ENCODE measurements around the gene NPTX2. TPM values are rescaled to one million over a fixed set of nuclear protein-coding genes. Genes with fewer than 3 reads are reported as not detected.
"Not testable (repeated sequence)": the region's sequence is repeated elsewhere in the genome, so short reads cannot be mapped to it uniquely, and the experiment has no call there.

The NPTX2 gene
- total and polyA plus RNA-seq, 9 donors: 0.38 to 75.7 (median 5.6) TPM

DNA sequence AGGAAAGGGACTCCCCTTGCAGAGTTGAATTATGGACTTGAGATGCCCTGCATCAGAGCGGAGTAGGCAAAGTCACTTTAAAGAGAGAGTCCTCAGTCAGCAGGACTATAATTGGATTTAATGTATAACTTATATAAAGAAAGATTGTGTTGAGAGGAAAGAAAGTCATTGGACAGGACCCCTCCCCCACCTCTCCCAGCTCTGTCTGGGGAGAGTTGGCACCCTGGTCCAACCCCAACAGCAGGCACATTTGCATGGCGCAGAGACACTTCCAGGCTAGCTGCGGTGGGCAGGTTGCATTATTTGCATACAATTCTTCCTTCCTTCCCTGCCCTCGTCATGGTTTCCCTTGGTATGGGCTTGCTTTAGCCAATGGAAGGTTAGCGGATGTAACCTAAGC is 46.1 kb upstream of the NPTX2 start:
- TF ChIP-seq, protein P1, sequence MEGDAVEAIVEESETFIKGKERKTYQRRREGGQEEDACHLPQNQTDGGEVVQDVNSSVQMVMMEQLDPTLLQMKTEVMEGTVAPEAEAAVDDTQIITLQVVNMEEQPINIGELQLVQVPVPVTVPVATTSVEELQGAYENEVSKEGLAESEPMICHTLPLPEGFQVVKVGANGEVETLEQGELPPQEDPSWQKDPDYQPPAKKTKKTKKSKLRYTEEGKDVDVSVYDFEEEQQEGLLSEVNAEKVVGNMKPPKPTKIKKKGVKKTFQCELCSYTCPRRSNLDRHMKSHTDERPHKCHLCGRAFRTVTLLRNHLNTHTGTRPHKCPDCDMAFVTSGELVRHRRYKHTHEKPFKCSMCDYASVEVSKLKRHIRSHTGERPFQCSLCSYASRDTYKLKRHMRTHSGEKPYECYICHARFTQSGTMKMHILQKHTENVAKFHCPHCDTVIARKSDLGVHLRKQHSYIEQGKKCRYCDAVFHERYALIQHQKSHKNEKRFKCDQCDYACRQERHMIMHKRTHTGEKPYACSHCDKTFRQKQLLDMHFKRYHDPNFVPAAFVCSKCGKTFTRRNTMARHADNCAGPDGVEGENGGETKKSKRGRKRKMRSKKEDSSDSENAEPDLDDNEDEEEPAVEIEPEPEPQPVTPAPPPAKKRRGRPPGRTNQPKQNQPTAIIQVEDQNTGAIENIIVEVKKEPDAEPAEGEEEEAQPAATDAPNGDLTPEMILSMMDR (IDR thresholded peaks at IDR 0.05): no peak
- no peak for TF ChIP-seq POLR2A (IDR thresholded peaks at IDR 0.05)
- TF ChIP-seq EP300 (IDR thresholded peaks at IDR 0.05): no peak
- 69 to 85% (median 82%) methylated on average over 5 of the region's 5 CpGs for WGBS, 3 donors
- no peaks in the 10 kb centered on the region for H3K4me1 ChIP-seq (ENCODE audit: insufficient read depth)
- peaks cover 0 to 3% of the 10 kb centered on the region in 2 donors for H3K9me3 ChIP-seq
- H3K27ac ChIP-seq: no peak overlapping the region
- DNase-seq: no peak
- H3K27me3 ChIP-seq: no peaks in the 10 kb centered on the region
- H3K4me3 ChIP-seq: no peak overlapping the region
- no peaks in the 10 kb centered on the region for H3K36me3 ChIP-seq
- intact Hi-C loops (cut with DNase I): no loop called here

DNA sequence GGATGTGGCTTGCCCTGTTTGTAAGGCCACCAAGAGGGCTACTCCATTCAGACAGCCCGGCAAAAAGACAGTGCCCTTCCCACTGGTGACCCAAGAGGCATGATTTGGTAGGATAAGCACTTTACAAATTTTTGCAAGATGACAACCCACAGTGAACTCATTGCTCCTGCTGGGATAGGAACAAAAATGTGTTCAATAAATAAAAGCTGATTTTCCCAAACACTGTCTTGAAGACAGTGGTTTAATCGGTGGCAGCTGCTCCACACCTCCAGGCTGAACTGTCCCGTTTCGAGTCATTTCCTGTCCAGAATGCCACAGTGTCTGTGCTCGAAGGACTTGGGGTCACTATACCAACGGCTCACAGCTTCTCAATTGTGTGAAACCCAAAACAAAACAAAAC is 45.1 kb upstream of the NPTX2 start:
- H3K27me3 ChIP-seq: no peaks in the 10 kb centered on the region
- H3K9me3 ChIP-seq: peaks cover 0 to 3% of the 10 kb centered on the region in 2 donors
- no peaks in the 10 kb centered on the region for H3K36me3 ChIP-seq
- intact Hi-C loops (cut with DNase I): no loop called here
- TF ChIP-seq POLR2A (IDR thresholded peaks at IDR 0.05) (no peak), EP300 (IDR thresholded peaks at IDR 0.05) (no peak)
- TF ChIP-seq, protein P1 (IDR thresholded peaks at IDR 0.05): no peak
- no peak overlapping the region for H3K27ac ChIP-seq
- H3K4me1 ChIP-seq (ENCODE audit: insufficient read depth): no peaks in the 10 kb centered on the region
- DNase-seq: no peak
- no peak overlapping the region for H3K4me3 ChIP-seq
- WGBS, 3 donors: 71 to 80% (median 78%) methylated on average over 6 of the region's 6 CpGs

DNA sequence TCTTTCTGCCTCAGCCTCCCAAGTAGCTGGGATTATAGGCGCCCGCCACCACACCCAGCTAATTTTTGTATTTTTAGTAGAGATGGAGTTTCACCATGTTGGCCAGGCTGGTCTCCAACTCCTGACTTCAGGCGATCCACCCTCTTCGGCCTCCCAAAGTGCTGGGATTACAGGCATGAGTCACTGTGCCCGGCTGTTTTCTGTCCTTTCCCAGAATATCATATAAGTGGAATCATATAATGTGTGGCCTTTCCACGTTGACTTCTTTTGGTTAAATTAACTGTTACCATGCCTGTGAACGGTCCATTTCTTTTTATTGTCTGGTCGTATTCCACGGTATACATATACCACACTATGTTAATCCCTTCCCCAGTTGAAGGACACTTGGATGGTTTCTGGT is 44.4 kb upstream of the NPTX2 start:
- H3K36me3 ChIP-seq; intact Hi-C loops (cut with DNase I); DNase-seq; H3K27me3 ChIP-seq; H3K4me3 ChIP-seq; H3K27ac ChIP-seq; H3K9me3 ChIP-seq; H3K4me1 ChIP-seq (ENCODE audit: insufficient read depth): not testable (repeated sequence)
- 88 to 94% (median 91%) methylated on average over 9 of the region's 9 CpGs for WGBS, 3 donors

DNA sequence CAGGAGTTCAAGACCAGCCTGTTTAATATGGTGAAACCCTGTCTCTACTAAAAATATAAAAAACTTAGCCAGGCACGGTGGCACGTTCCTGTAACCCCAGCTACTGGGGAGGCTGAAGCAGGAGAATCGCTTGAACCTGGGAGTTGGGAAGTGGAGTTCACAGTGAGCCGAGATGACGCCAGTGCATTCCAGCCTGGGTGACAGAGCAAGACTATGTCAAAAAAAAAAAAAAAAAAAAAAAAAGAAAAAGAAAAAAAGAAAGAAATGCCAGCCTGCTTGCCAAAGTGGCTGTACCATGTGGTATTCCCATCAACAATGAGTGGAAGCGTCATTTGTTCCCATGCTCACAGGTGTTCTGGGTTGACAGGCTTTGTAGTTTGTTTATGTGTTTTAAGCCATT is 43.3 kb upstream of the NPTX2 start:
- TF ChIP-seq EP300 (IDR thresholded peaks at IDR 0.05) (no peak), POLR2A (IDR thresholded peaks at IDR 0.05) (no peak)
- TF ChIP-seq, protein P1 (IDR thresholded peaks at IDR 0.05): no peak
- intact Hi-C loops (cut with DNase I): no loop called here
- no peak for DNase-seq
- Histone ChIP-seq H3K36me3 (no peaks in the 10 kb centered on the region), H3K27ac (no peak overlapping the region), H3K4me3 (no peak overlapping the region), H3K27me3 (no peaks in the 10 kb centered on the region), H3K9me3 (peaks cover 0 to 5% of the 10 kb centered on the region in 2 donors), H3K4me1 (ENCODE audit: insufficient read depth) (no peaks in the 10 kb centered on the region)
- WGBS, 3 donors: 82 to 87% (median 83%) methylated on average over 6 of the region's 6 CpGs

DNA sequence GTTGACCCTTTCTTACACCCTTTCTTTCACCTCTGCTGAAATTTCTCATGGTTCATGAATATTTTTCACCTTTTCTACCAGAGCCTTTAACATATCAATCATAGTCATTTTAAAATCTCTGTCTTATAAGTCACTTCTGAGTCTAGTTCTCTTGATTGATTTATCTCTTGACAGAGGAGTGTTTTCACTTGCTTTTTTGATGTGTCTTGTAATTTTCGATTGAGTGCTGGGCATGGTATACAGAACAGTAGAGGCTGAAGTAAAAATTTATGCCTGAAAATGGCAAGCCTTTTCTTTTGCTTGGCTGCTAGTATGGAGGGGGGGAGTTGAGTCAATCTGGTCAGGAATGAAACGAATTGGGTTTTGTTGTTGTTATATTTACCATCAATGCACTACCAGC is 41.2 kb upstream of the NPTX2 start:
- intact Hi-C loops (cut with DNase I): no loop called here
- no peak for DNase-seq
- TF ChIP-seq, protein P1 (IDR thresholded peaks at IDR 0.05): no peak
- no peak for TF ChIP-seq POLR2A (IDR thresholded peaks at IDR 0.05)
- TF ChIP-seq EP300 (IDR thresholded peaks at IDR 0.05): no peak

More for the DNA sequence above, 41.2 kb upstream of the NPTX2 start:
- Histone ChIP-seq H3K4me3 (no peak overlapping the region), H3K36me3 (no peaks in the 10 kb centered on the region), H3K4me1 (ENCODE audit: insufficient read depth) (no peaks in the 10 kb centered on the region), H3K27me3 (no peaks in the 10 kb centered on the region), H3K9me3 (peaks cover 0 to 5% of the 10 kb centered on the region in 2 donors), H3K27ac (no peak overlapping the region)
- WGBS, 3 donors: 44 to 54% (median 45%) methylated on average over 2 of the region's 2 CpGs
